H9 (cell line): Measurements from ENCODE around the gene GPR161. TPM values are rescaled to one million over a fixed set of nuclear protein-coding genes. Genes with fewer than 3 reads are reported as not detected.
A peak's percentile ranks its signal among the peaks of the same experiment; 100 is the strongest.

Experiments used
- DNase-seq: peaks from one replicate; pipeline ENCODE4 v3.0.0-alpha.2; 2017
- H2AFZ ChIP-seq: one replicate; pipeline ENCODE4 v1.6.1; 2013; ENCODE audit warnings: mild to moderate bottlenecking, low read length, control low read depth, moderate library complexity
- H2AK5ac ChIP-seq: 2 replicates; pipeline ENCODE4 v1.6.1; 2013; ENCODE audit warnings: low read length, control low read depth, mixed read lengths; ENCODE audit not compliant: insufficient read length
- H2BK120ac ChIP-seq: one replicate; pipeline ENCODE4 v1.6.1; 2013; ENCODE audit warnings: low read depth, mild to moderate bottlenecking, low read length, control low read depth, inconsistent platforms; ENCODE audit not compliant: poor library complexity, severe bottlenecking
- H2BK12ac ChIP-seq: 2 replicates; pipeline ENCODE4 v1.6.1; 2013; ENCODE audit warnings: low read length, control low read depth, mixed read lengths, low read depth; ENCODE audit not compliant: insufficient read length
- H2BK15ac ChIP-seq: 2 replicates; pipeline ENCODE4 v1.6.1; 2013; ENCODE audit warnings: low read depth, low read length, control low read depth
- H2BK20ac ChIP-seq: one replicate; pipeline ENCODE4 v1.6.1; 2013; ENCODE audit warnings: low read depth, mild to moderate bottlenecking, low read length, control low read depth, inconsistent platforms; ENCODE audit not compliant: poor library complexity, severe bottlenecking
- H2BK5ac ChIP-seq: 2 replicates; pipeline ENCODE4 v1.6.1; 2013; ENCODE audit warnings: low read length, control low read depth, mixed read lengths; ENCODE audit not compliant: insufficient read length
- H3K14ac ChIP-seq: 2 replicates; pipeline ENCODE4 v1.6.1; 2013; ENCODE audit warnings: low read length, control low read depth; ENCODE audit not compliant: insufficient read depth
- H3K18ac ChIP-seq: 2 replicates; pipeline ENCODE4 v1.6.1; 2013; ENCODE audit warnings: low read depth, mild to moderate bottlenecking, mixed read lengths, low read length, control low read depth; ENCODE audit not compliant: insufficient read length
- H3K23ac ChIP-seq: 2 replicates; pipeline ENCODE4 v1.6.1; 2013; ENCODE audit warnings: low read length, control low read depth, mixed read lengths, low read depth; ENCODE audit not compliant: insufficient read length
- H3K23me2 ChIP-seq: 2 replicates; pipeline ENCODE4 v1.6.1; 2013; ENCODE audit warnings: low read depth, mild to moderate bottlenecking, mixed read lengths, low read length, control low read depth; ENCODE audit not compliant: insufficient read length, poor library complexity, severe bottlenecking
- H3K27ac ChIP-seq: 2 replicates; pipeline ENCODE4 v1.5.1; 2013; ENCODE audit warnings: low read length, control low read depth, mixed read lengths, low read depth; ENCODE audit not compliant: insufficient read length
- H3K27me3 ChIP-seq: 2 replicates; pipeline ENCODE4 v1.6.1; 2013; ENCODE audit warnings: low read length, control low read depth, inconsistent platforms; ENCODE audit not compliant: insufficient read depth
- H3K4ac ChIP-seq: 2 replicates; pipeline ENCODE4 v1.6.1; 2013; ENCODE audit warnings: low read depth, mild to moderate bottlenecking, control low read depth, inconsistent platforms, low read length, moderate library complexity
- H3K4me1 ChIP-seq: 2 replicates; pipeline ENCODE4 v1.6.1; 2013; ENCODE audit warnings: low read length, control low read depth, inconsistent platforms; ENCODE audit not compliant: insufficient read depth
- H3K4me2 ChIP-seq: 2 replicates; pipeline ENCODE4 v1.6.1; 2013; ENCODE audit warnings: low read length, control low read depth, mixed read lengths; ENCODE audit not compliant: insufficient read length, insufficient read depth
- H3K56ac ChIP-seq: 2 replicates; pipeline ENCODE4 v1.6.1; 2013; ENCODE audit warnings: low read depth, mild to moderate bottlenecking, mixed read lengths, low read length, control low read depth; ENCODE audit not compliant: insufficient read length
- H3K79me1 ChIP-seq: 2 replicates; pipeline ENCODE4 v1.6.1; 2013; ENCODE audit warnings: low read depth, mild to moderate bottlenecking, moderate library complexity, low read length, control low read depth, inconsistent platforms; ENCODE audit not compliant: insufficient read depth, poor library complexity, severe bottlenecking
- H3K79me2 ChIP-seq: 2 replicates; pipeline ENCODE4 v1.6.1; 2013; ENCODE audit warnings: low read length, control low read depth, inconsistent platforms; ENCODE audit not compliant: insufficient read depth
- H3K9ac ChIP-seq: 2 replicates; pipeline ENCODE4 v1.6.1; 2013; ENCODE audit warnings: low read length, control low read depth, mixed read lengths; ENCODE audit not compliant: insufficient read length; ENCODE audit errors: extremely low read depth
- H3K9me3 ChIP-seq: one replicate; pipeline ENCODE4 v1.6.1; 2013; ENCODE audit warnings: low read depth, low read length, inconsistent platforms; ENCODE audit not compliant: control insufficient read depth
- H3T11ph ChIP-seq: one replicate; pipeline ENCODE4 v1.6.1; 2013; ENCODE audit warnings: mild to moderate bottlenecking, low read length, control low read depth, inconsistent platforms
- H4K20me1 ChIP-seq: one replicate; pipeline ENCODE4 v1.6.1; 2013; ENCODE audit not compliant: control insufficient read depth, insufficient read length, insufficient read depth
- H4K5ac ChIP-seq: 2 replicates; pipeline ENCODE4 v1.6.1; 2013; ENCODE audit warnings: low read depth, mild to moderate bottlenecking, mixed read lengths, low read length, control low read depth; ENCODE audit not compliant: insufficient read length
- H4K8ac ChIP-seq: replicated peaks from 2 replicates; pipeline ENCODE4 v1.6.1; 2013; ENCODE audit warnings: low read length, control low read depth, mixed read lengths, low read depth; ENCODE audit not compliant: insufficient read length
- H4K91ac ChIP-seq: 2 replicates; pipeline ENCODE4 v1.6.1; 2013; ENCODE audit warnings: low read depth, mild to moderate bottlenecking, moderate library complexity, mixed read lengths, low read length, control low read depth; ENCODE audit not compliant: insufficient read length
- H3K27ac Mint-ChIP-seq, 3 experiments: 2 replicates in 2 of 3; 3 replicates in 1 of 3; pipeline ENCODE4 v1.8.0; 2020 to 2021; ENCODE audit warnings: mixed read lengths in 3 of 3, mild to moderate bottlenecking in 1 of 3, moderate library complexity in 1 of 3
- H3K27me3 Mint-ChIP-seq: 2 replicates; pipeline ENCODE4 v1.8.0; 2021; ENCODE audit warnings: low read depth, mild to moderate bottlenecking, moderate library complexity, mixed read lengths
- H3K36me3 Mint-ChIP-seq, 3 experiments: 2 replicates in 2 of 3; 3 replicates in 1 of 3; pipeline ENCODE4 v1.8.0; 2020 to 2021; ENCODE audit warnings: low read depth in 3 of 3, mixed read lengths in 3 of 3; ENCODE audit not compliant: insufficient read depth in 1 of 3
- H3K4me1 Mint-ChIP-seq, 2 experiments: 2 replicates each; pipeline ENCODE4 v1.8.0; 2020; ENCODE audit warnings: mixed read lengths in 2 of 2
- H3K4me3 Mint-ChIP-seq, 2 experiments: 2 replicates in 1 of 2; 3 replicates in 1 of 2; pipeline ENCODE4 v1.8.0; 2020 to 2021; ENCODE audit warnings: mild to moderate bottlenecking in 2 of 2, mixed read lengths in 2 of 2, moderate library complexity in 1 of 2
- H3K9me3 Mint-ChIP-seq, 2 experiments: 2 replicates in 1 of 2; 3 replicates in 1 of 2; pipeline ENCODE4 v1.8.0; 2020; ENCODE audit warnings: mild to moderate bottlenecking in 2 of 2, mixed read lengths in 2 of 2, moderate library complexity in 1 of 2
- CTCF ChIP-seq: fragments of 200-600 bp; sonication (generic); conservative IDR thresholded peaks from 3 replicates; pipeline ENCODE4 v1.8.0; 2021; ENCODE audit warnings: antibody characterized with exemption, mild to moderate bottlenecking
- WGBS: extraction: QIAGEN DNeasy Blood & Tissue Kit; methylation state at CpG from one replicate; pipeline ENCODE4 v1.1.7; 2013; ENCODE audit warnings: missing lambda C conversion rate, low lambda C conversion rate, mixed read lengths; ENCODE audit not compliant: insufficient read length; ENCODE audit errors: extremely low coverage; 5-methylcytosine and 5-hydroxymethylcytosine counted together
- total RNA-seq: library from RNA; stranded (reverse); gene quantifications from 2 replicates; pipeline ENCODE4 v1.2.1, GENCODE V29; 2021

GPR161 gene
- total RNA-seq, 1 experiment from 2014 or later: 10.6 TPM

DNA sequence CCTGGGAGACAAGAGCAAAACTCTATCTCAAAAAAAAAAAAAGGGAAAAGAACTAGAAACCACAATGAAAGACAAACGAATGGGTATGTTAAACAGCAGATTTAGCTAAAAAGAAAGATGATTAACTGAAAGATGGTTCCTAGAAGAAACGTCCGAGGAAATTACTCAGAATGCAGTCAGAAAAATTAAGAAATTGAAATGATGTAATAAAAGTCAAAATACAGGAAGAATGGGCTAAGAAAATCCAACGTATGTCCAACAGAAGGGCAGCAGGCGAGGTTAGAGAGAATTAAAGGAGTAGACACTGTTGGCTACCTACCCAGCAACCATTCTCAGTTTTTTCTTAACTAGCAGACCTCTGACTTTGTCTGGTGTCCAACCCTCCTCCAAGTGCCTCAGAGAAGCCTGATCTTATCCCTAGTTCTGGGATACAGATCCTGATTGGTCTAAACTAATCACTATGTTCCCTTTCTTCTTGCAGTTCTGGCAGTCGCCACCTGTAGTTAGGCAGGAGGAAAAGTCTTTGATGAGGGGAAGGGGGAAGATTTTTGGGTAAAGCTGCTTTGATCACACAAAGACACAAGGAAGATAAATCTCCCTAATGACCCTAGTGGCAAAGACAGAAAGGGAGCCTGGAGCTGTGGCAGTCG, 25.7 kb downstream of the GPR161 start:
- no peaks in the 10 kb centered on the region for H3K27me3 Mint-ChIP-seq
- Histone ChIP-seq H2BK120ac (no peak overlapping the region), H3K23me2 (no peaks in the 10 kb centered on the region), H2BK20ac (no peak overlapping the region), H3K4me1 (0 out of 2 replicates have a peak, but pooled peaks cover 2% of the 10 kb centered on the region), H3T11ph (no peak overlapping the region), H3K14ac (no peak overlapping the region), H2BK15ac (no peak overlapping the region), H4K8ac (no peak overlapping the region), H2AK5ac (no peak overlapping the region), H3K27ac (no peak overlapping the region), H3K79me1 (peaks cover 3% of the 10 kb centered on the region), H2BK12ac (no peak overlapping the region), H3K9ac (no peak overlapping the region), H3K56ac (no peak overlapping the region), H3K4ac (no peak overlapping the region), H4K20me1 (no peaks in the 10 kb centered on the region), H3K18ac (no peak overlapping the region), H3K27me3 (no peaks in the 10 kb centered on the region), H3K9me3 (no peaks in the 10 kb centered on the region), H3K23ac (no peak overlapping the region), H4K91ac (no peak overlapping the region), H3K79me2 (no peaks in the 10 kb centered on the region), H4K5ac (no peak overlapping the region), H2BK5ac (no peak overlapping the region), H2AFZ (no peak overlapping the region), H3K4me2 (no peak overlapping the region)
- H3K9me3 Mint-ChIP-seq: no peaks in the 10 kb centered on the region
- H3K27ac Mint-ChIP-seq: no peak overlapping the region
- peak; percentile 39; the same call in 1 of the 3 replicates for TF ChIP-seq CTCF
- H3K36me3 Mint-ChIP-seq: peaks cover 2 to 7% (median 6%) of the 10 kb centered on the region in 3 experiments; a peak in 4 of 7 replicates
- DNase-seq: peak; percentile 43
- H3K4me3 Mint-ChIP-seq: peak overlapping the region in 1 of 2 experiments; percentile 16; a peak in 1 of 5 replicates
- WGBS: no CpG with 5 or more reads among the region's 7 CpGs
- H3K4me1 Mint-ChIP-seq: peaks cover 21 to 31% of the 10 kb centered on the region in 2 experiments
